AG20443 (cell line): ENCODE measurements around the gene IL12A.

Source experiments
- DNase-seq: peaks from one replicate; pipeline ENCODE4 v3.0.0; 2012; ENCODE audit warnings: low spot score, mixed read lengths

IL12A gene

DNA sequence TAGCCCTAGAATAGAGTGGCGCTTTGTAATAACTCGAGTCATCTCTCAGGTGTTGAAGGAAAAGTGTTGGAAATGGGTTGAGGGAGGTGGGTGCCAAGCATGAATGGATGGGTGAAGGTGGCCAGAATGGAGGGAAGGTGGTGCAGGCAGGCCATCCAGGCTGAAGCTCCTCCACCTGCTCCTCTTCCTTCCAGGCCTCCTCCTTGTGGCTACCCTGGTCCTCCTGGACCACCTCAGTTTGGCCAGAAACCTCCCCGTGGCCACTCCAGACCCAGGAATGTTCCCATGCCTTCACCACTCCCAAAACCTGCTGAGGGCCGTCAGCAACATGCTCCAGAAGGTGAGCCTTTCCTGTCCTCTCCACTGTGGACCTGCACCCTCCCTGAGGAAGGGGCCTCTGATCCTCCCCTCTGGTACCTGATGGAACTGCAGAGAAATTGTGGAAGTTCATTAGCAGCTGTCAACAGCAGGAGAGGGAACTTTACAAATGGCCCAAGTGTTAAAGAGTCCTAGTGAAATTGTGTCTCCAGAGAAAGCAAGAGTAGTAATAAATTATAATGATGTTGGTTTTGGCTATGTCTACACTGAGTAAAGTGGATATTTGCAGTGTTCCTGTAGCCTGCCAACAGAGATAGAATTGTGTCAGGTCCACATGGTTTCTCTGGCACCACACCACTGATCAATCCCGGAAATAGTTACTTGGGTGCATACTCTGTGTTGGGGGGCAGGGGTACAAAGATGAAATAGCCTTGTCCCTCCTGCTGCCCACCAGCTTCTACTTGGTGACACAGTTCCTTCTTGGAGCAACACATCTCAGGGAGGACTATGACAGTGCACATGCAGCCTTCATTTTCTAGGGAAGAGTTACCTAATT is 1.6 kb downstream of the IL12A start:
- no peak for DNase-seq

GRCh38 chr3:159991591-159991990 is 3.0 kb downstream of the IL12A start:
- no peak for DNase-seq

DNA sequence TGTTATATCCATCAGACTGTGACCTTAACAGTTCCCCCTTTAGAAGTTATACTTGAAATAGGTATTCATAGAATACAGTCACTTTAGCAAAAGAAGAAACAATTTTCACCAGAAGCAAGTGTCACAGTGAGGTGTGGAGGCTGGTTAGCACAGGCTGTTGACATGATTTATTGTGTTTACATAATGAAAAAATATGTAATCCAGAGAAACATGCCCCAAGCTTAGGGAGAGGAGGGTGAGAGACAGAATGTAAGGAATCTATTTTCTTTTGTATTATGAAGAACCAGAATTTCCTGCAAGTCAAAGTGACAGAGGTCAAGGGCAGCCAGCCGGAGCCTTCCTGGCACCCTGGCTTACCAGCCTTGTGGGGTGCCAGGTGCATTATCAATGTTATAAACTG is 4.0 kb downstream of the IL12A start:
- DNase-seq, result no peak

DNA sequence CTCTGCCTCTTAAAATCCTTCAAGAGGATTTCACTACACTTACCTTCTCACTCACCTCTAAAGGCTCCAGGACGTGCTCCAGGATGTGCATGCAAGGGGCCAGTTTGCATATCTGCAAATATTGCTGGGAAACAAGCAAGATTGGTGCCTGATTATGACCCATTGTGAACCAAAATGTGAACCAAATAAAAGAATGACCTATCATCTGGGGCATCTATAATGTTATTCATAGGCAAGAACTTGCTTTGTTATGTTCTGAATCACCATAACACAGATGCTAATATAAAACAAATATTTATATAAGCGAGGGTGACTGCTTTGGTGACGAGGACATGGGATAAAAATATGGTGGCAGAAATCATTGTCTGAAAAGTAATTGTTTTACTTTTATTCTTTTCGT is 5.5 kb downstream of the IL12A start:
- no peak for DNase-seq

GRCh38 chr3:159995091-159995490 is 6.5 kb downstream of the IL12A start:
- DNase-seq, result no peak

DNA sequence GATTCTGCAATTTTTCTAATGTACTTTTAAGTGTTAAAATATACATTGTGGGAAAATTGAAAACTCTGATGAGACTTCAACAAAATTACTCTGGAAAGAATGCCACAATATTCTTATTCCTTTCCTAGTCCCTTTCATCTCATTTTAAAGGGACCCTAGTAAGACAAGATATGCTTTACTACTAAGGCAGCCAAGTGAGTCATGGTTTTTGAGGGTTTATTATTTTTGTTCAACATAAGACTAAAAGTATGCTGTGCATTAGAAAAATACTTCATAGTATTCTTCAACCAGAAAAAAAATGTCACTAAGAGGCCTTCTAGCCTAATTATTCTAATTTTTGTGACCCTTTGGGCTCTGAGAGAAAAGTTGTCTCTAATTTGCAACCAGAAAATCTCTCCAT is 7.4 kb downstream of the IL12A start:
- DNase-seq, result no peak

GRCh38 chr3:159996959-159997358 is 8.3 kb downstream of the IL12A start:
- DNase-seq, result no peak

GRCh38 chr3:160001148-160001760 is 12.6 kb downstream of the IL12A start:
- DNase-seq, result no peak

GRCh38 chr3:160001850-160002623 is 13.4 kb downstream of the IL12A start:
- no peak for DNase-seq

DNA sequence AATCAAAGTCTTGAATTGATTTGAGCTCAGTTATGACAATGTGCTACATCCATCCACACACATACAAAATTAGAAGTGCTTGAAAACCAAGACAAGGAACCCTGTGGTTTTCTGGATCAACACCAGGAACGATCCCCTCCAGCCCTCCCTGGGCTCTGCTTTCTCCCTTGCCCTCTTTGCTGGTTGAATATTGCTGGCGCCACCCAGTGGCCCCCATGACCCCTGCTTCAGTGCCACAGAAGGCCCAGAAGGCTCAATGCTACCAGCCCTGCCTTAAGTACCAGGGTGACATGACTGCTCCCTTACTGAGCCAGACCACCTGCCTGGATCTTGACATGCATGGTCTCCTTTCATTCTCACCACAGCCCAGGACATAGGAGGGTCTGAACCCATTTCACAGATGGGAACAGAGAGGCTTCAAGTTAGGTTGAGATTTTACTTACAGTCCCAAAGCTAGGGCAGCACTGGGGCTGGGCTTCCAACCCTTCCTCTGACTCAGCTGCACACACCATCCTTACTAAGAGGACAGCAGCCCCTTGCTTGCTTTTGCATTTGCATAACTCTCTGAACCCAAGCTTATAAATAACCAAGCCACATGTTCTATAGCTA is 15.0 kb downstream of the IL12A start:
- peak; percentile 62 for DNase-seq

- DNase-seq, result no peak
Observed at GRCh38 chr3:160005004-160005403, 16.4 kb downstream of the IL12A start.

DNA sequence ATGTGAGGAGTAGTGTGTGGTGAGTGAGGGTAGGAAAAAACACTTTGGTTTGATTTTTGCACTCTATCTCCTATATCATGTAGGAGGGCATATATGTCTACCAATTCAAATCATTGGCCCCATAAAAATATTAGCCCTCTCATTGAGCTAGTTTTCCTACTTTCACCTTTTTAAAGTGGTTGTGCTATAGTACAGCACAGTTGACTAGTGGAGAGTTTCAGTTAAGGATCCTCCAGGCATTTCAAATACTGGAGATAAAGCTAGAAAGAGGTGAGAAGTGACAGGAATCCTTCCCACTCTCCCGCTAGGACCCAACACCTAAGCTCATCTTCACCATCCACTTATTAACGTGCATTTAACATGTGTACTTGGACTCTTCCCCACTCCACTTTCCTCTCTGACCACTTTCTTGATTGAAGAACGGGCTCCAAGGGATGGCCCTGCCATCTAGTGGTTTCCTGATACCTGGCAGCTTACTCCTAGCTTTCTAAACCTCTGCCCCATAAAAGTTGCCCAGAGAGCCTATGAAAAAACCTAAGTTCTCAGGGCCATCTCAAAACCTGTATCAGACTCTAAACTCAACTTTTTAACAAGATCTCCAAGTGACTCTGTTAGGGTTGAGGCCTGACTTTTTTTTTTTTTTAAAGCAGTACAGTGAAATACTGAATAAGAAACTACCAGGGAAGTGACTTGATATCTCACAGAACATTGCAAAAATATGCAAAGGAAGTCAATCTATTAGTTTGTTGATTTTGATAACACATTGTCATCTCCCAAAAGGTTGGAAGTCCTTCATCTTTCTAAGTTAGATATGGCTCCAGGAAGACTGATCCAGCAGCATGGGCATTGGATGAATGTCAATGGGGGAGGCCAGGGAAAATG is 17.9 kb downstream of the IL12A start:
- DNase-seq, result peak; percentile 85

DNA sequence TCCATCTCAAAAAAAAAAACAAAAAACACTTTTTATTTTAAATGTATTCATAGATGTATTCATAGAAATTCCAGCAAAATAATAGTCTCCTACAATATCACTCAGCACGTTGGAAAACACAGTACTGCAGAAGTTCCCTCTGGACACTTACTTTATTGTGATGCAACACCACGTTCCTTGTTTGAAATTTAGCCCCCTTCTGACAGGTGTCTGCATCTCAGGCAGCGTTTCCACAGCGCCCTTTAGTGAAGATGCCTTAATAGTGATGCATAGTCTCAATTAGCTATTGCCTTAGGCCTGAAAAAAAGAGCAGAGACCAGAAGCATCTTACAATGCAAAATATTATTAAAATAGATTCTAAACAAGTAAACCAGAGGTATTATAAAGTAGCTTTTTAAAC is 20.3 kb downstream of the IL12A start:
- DNase-seq, result no peak

DNA sequence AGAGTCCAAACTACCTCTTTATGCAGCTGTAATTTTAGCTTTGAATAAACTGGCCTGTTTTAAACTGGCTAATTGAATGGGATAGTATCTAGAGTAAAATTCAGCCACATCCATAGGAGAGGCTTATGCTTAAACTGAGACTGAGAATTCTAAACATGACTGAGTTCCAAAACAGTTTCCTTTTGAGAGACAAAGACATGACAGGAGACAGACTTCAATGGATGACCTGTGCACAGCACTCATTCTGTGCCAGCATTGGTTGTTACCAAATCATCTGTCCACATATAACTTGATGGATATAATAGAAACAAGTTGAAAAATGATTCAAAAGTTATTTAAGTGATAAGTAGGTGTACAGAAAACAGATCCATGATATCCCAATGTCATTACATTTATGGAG is 20.9 kb downstream of the IL12A start:
- DNase-seq, result no peak

- DNase-seq, result no peak
Observed at GRCh38 chr3:160010578-160010977, 21.9 kb downstream of the IL12A start.

DNA sequence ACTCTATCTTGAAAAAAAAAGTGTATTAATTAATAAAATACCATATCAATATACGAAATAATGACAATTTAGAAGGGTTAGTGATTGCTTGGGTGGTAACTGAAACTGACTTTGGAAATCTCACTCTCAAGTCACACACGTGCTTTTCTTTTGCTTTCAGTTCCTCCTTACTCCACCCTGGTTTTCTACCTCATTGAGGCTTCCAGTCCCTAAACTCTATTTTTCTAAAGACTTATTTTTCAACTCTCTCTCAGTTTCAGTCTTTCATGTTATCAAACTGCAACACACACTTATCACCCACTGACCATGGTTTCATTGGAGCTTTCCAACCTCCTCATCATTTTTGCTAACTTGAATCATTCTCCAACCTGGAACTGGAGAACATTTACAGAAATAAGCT is 23.5 kb downstream of the IL12A start:
- DNase-seq, result no peak

DNA sequence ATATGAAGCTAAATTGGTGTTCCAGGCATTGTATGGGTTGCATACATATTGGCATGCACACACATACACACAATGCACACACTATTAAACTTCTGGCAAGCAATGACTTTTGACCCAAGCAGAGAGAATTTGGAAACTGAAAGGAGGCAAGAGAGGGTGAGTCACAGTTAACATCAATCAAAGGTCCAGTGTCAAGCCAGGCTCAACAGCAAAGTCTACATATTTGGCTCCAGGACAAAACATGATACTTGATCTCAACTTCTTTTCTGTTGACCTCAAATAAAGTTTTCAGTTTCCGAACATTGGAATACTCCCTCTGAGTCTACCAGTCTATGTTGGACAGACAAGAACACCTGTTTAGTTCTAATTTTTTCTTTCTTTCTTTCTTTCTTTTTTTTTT is 28.3 kb downstream of the IL12A start:
- no peak for DNase-seq

GRCh38 chr3:160018959-160019358 is 30.3 kb downstream of the IL12A start:
- DNase-seq, result no peak

DNA sequence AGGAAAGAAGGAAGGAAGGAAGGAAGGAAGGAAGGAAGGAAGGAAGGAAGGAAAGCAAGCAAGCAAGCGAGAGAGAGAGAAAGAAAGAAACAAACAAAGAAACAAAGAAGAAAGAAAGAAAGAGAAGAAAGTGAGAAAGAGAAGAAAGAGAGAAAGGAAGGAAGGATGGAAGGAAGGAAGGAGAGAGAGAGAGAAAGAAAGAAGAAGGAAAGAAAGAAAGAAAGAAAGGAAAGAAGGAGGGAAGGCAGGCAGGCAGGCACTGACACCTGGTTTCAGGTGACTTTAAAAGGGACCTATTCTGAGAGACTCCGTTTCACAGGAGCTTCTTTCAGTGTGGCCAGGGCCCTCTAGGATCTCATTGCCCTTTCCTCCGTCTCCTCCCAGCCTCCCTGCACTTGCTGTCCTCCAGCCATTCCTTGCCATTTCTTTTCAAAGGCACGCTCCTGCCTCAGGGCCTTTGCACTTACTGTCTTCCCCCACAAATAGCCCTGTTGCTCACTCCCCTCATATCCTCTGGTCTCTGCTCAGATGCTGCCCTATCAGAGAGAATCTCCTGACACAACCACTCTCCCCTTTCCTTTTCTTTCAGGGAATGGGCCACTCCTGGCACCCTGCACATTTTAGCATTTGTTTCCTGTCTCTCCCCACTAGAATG is 31.5 kb downstream of the IL12A start:
- no peak for DNase-seq

DNA sequence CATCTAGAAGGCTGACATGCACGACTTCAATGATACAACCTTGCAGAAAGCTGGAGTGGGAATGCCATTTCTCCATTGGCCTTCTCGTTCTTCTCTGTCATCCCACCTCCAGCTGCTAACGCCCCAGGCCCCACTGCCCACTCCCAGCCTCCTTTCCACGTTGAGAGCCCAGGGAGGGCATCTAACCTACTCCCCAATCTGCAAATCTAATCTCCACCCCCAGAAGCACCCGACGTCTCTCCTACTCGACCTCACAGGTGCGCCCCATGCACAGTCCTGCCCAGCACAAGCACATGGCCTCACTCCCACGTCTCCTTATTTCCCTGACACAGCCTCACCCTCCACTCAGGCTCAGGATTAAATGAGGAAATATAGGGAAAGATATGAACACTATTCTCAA is 33.4 kb downstream of the IL12A start:
- no peak for DNase-seq

GRCh38 chr3:160023476-160023875 is 34.8 kb downstream of the IL12A start:
- peak; percentile 22 for DNase-seq
